ENCODE results near the gene IL1RAP.
A peak's percentile ranks its signal among the peaks of the same experiment; 100 is the strongest.

IL1RAP gene

DNA sequence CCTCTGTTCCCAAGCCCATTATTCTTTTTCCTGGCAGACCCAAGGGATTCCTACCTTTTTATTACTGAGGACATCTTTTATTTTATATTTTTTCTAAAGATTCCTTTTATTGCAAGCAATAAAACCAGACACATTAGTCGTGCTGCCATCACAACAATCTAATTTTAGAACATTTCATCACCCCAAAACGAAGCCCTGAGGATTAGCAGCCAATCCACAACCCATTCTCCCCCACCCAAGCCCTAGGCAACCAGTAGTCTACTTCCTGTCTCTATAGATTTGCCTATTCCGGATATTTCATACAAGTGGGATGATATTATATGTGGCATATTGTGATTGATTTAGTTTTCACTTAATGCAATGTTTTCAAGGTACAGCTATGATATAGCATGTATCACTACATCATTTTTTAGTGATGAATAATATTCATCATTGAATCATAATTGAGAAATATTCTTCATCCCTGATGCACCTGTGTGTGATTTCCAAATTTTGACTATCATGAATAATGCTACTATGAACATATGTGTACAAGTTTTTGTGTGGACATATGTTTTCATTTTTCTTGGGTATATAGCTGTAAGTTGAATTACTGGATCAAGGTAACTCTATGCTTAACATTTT is 65.7 kb downstream of the IL1RAP start:
- no peak for DNase-seq (ENCODE audit: low spot score)

DNA sequence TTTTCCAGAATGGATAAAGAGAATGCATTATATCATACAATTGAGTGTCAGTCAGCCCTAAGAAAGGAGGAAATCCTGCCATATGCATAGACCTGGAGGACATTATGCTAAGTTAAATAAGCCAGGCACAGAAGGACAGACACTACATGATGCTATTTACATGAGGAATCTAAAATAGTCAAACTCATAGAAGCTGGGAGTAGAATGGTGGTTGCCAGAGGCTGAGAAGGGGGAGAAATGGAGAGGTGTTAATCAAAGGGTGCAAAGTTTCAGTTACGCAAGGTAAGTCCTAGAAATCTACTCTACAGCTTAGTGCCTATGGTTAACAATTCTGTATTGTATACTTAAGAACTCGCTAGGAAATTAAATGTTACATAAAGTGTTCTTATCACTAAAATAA is 66.5 kb downstream of the IL1RAP start:
- DNase-seq (ENCODE audit: low spot score), result no peak

DNA sequence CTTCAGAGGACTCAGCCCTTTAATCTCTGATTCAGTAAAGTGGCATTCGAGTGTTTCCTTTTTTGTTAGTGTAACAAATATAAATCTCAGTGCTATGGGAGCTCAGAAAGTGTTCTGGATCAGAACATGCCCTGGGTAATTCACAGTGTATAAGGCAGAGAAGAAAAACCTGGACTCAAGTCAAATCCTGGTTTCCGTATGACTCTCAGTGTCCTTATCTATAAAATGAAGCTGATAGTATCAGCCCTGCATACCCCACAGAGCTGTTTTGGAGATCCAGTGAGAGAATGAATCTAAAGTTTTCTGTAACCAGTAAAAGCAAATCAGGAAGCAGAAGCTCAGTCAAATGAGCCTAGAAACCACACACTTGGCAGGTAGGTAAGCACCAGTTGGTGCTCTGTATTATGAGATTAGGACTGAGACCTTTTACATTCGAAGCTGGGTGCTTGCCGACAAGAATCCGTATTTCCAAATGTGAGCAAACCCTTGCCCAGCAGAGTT is 67.2 kb downstream of the IL1RAP start:
- DNase-seq (ENCODE audit: low spot score), result no peak

DNA sequence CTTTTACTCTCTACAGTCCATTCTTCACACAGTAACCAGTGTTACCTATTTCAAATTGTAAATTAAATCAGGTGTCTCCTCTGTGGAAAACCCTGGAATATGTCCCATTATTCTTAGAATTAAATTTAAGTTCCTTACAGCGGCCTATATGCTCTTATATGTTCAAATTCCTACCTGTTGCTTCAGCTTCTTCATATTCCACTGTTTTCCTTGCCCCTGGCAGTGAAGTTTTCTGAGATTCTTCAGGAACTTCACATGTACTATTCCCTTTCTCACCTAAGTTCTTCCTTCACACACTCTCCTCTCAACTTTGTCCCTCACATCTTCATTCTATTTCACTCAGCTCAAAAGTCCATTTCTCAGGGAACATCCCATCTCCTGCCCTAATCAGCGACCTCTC is 68.8 kb downstream of the IL1RAP start:
- no peak for DNase-seq (ENCODE audit: low spot score)

DNA sequence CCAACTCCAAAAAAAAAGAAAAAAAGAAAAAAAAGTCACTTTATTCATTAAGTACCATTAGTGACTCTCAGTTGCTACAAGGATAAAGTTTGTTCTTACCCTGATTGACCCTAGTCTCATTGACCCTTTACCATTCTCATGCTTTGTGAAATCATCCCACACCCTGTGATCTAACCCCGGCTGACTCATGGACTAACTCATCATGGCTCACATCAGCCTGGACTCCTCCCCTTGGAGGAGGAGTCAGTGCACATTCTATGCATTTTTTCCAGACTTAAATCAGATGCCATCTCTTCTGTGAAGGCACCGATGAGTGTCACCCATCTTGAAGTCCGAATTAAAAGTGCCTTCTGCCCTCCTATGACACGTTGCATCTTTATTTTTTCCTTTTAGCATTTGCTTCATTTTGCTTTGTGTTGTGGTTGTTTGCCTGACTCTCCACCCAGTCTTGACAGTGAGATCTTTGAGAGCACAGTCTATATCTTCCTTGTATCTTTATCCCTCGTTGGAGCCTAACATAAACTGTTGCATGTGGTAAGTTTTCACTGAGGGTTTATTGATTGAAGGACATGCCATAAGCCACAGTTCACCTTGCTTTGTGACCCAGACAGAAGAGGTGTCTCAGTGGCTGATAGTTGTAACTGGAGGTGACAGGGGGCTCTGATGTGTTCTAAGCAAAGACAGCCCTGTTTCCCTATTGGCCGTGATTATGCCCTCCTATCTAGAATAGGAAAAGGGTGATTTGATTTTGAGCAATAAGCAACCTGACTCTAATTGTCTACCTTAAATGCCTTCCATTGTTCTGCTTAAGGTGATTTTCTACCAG is 72.1 kb downstream of the IL1RAP start:
- DNase-seq (ENCODE audit: low spot score), result peak; percentile 61

DNA sequence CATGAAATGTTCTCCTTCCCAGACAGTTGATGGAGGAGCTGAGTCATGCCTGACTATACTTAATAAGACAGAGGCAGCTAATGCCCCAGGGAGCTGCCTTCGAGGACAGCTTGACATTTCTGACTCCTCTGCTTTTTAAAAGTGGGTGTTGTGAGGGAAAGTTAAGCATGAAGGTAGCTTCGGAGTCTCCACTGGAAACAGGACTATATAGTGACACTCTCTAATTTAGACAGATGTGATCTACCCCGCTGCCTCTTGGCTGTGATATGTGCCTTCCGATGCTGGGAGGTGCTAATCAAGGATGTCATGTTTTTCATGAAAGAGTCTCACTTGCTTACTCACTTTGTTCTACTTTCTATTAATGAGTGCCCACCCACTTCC is 72.7 kb downstream of the IL1RAP start:
- peak; percentile 42 for DNase-seq (ENCODE audit: low spot score)

DNA sequence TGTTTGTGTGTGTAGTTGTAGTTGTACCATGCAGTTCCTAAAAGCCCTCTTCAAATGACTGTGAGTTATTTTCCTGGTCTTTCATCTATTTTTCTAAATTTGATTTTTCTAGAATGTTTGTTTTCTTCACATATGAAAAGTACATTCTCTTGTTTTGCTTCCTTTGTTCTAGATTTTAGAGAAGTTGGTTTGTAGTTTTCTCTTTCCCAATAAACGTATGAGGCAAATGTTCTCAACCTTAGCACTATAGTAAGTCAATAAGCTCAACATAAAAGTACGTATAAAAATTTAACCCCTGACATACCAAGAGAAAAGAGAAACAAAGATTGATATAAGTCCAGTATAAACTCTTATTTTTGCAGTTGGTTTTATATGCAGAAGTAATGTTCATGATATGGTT is 74.7 kb downstream of the IL1RAP start:
- DNase-seq (ENCODE audit: low spot score), result no peak

DNA sequence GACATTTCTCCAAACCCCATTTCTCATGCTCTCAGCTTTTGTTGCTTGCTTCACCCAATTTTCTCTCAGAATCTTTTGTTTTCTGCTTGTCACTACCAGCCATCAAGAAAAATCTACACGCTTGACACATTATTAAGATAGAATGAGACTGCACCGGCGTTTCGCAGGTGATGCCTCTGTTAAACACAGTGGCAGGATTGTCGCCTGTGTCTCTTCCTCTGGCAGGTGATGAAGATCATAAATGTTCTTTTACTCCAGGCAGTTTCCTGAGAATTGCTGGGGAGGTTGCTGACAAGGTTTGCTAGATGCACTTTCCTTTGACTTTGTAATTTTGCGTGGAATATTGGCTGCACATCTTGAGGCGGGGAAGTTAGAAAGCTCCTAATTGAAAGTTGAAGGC is 75.4 kb downstream of the IL1RAP start:
- DNase-seq (ENCODE audit: low spot score), result no peak

DNA sequence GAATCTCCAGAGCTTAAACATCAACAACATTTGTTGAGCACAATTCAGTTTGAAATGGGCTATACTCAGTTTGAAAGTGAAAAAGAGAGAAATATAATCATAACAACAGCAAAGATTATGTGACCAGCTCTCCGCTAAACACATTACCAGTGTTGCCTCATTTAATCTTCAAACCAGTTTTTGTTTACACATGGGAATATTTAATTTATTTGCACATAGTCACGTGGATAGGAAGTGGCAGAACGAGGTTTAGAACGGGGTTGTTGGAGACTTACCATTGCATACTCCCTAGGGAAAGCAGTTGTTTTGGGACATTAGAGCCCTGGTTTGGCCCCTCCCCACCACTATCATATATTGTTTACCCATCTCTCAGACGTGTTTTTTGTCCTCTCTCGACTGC is 77.2 kb downstream of the IL1RAP start:
- no peak for DNase-seq (ENCODE audit: low spot score)

DNA sequence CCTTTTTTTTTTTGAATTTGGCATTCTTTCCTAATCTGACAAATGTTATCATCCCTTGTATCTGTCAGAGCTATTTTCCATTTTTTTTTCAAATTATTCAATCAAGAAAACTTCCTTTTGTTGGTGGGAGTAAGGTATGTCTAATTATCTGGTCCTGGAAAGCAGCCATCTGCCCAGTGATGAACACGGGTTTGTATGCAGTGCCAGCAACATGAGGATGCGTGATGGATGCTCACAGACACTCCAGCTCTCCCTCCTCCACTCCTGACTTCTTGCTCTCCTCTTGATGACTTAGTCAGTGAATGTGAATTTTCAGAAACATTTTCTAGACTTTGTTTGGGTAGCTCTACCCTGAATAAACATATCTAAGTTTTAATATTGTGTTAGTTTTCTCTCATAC is 79.2 kb downstream of the IL1RAP start:
- no peak for DNase-seq (ENCODE audit: low spot score)

DNA sequence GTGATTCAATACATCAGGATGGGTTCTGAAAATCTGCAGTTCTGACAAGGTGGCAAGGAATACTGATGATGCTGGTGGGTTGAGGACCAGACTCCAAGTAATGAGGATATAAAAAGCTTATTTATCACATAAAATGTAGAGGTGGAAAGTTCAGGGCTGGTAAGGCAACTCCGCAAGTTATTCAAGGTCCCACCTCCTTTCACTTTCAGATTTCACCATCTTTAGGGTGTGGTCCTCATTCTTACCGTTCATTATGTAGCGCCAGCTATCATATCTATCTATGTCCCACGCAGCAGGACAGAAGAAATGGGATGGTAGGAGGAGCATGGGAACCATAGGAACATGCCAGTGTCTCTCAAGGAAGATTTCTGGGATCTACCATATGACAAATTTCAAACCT is 80.3 kb downstream of the IL1RAP start:
- no peak for DNase-seq (ENCODE audit: low spot score)

DNA sequence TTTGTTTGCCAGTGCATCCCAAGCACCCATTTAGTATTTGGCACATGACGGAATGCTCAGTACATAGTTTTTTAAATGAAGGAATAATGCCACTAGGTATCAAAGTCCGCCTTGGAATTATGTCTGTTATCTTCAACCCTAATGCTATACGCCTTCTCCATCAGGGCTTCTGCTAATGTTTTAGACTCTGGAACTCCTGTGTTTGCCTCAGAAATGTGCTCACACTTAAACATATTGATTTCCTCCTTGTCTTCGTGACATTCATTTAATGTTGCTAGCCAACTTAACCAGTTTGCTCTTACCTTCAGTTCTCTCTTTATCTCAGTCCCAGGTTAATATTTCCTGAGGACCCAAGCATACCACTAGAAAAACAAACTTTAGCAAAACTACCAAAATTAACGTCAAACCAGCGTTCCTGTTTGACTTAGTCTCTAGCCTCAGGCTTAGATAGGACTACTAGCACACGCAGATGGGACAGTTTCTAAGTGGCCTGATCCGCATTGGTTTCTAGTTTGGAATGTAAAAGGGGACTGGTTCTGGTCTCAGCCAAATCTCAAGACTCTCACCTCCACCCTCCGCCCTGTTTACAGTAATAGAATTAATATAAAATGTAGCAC is 81.4 kb downstream of the IL1RAP start:
- no peak for DNase-seq (ENCODE audit: low spot score)

DNA sequence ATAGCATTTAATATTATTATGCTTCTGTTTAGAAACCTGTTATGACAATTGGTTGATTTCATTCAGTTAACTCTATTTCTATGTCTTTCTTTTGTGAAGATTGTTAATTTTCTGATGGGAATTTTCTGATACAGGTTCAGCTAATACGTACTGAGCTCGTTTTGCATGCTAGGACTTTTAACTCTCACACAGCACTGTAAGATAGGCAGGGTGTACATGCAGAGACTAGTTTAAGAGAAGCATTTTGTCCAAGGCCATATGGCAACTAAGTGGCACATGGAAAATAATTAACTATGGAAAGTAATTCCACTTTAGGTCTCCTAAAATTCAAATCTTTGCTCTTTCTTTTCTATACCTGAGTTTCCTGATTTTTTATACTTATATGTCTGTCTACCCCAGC is 81.9 kb downstream of the IL1RAP start:
- DNase-seq (ENCODE audit: low spot score), result no peak

DNA sequence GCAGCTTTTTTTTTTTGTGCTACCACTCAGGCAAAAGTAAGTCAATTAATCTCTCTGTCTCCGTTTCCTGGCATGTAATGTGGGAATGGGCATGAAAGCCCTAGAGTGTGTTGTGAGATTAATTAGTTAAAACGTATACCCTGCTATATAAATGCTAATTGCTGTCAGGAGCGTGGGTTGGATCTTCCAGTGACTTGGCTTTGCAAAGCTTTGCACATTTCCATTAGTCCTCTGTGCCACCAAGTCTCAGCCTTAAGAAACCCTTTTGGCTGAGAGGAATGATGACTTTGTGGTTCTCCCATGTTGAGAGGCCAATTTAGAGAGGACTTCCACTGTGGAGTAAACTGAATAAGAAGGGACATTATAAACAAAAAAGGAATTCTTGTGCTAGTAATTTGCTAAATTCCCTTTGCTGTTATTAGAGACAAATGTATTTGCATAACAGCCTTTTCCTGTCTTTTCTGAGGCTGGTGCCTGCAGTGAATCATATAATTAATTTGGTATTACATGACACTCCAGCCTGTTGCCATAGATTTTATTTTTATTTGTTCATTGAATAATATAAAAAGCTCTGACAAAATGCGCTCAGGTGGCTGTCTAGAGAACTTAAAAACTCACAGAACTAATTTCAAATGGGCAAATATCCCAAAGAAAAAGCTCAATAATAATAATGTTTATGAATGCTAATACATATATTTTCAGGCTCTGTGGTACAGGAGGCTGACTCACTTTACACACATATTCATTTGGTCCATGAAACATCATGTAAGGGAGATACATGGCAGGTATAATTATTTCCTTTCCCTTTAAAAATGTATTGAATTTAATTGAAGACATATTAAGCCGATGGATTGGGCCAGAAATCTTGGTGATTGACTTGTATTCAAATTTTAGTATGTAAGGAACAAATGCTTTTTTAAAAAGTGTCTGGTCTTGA is 82.7 kb downstream of the IL1RAP start:
- DNase-seq (ENCODE audit: low spot score), result no peak

DNA sequence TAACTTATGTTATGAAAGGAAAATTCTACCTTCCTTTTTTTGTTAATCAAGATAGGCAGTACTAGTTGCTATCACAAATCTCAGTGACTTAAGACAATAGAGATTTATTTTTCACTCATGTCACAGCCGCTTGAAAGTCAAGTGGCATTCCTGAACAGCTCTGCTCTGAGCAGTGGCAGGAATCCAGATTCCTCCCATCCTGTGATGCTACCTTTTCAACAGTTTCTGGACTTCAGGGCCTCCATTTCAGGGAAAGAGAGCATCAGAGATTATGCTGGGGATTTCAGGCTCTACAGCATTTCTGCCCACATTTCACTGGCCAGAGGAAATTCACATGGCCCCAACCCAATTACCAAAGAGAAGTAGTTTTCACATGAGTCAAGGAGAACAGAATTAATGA is 83.4 kb downstream of the IL1RAP start:
- DNase-seq (ENCODE audit: low spot score), result no peak

DNA sequence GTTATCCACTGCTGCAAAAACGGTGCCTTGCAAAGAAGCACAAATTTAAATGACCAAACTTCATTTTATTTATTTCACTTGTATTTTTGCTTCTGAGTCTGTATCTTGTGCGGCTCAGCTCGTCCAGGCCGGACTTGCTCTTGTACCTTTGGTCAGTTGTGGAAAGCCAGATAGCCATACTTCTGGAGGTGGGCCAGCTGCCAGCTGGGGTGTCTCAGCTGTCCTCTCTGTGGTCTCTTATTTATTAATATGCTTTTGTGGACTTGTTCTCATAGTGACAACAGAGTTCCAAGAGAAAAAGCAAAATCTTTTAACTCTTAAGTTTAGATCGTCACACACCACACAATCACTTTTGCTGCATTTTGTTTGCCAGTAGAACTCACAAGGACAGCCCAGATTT is 87.7 kb downstream of the IL1RAP start:
- no peak for DNase-seq (ENCODE audit: low spot score)

DNA sequence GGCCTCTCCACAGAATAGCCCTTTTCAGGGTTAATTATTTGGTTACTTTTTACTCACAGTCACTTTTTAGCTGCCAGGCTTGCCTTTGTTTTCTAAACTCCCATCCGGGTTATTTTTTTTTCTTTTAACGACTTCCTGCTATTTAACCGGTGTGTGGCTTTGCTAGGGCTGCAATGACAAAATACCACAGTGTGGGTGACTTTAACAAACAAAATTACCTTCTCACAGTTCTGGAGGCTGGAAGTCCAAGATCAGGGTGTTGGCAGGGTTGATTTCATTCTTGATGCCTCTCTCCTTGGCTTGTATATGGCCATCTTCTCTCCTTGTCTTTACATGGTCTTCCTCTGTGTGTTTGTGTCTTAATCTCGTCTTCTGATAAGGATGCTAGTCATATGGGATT is 91.5 kb downstream of the IL1RAP start:
- no peak for DNase-seq (ENCODE audit: low spot score)

DNA sequence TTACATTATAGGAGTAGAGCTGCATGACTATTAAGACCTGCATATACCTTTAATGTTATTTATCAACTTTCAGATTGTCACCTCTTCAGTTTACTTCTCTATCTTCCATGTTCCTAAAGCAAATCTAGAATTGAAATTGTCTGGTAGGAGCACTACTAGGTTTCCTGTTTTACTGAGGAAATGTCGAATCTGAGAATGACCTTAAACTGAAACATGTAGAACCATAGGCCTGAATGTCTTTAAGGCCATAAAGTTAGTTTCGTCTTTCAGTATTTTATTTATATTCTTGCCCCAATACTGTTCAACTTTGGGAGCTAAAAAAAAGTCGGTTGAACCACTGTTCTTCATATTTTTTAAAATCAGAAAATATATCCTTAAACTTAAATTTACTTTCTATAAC is 92.7 kb downstream of the IL1RAP start:
- no peak for DNase-seq (ENCODE audit: low spot score)

DNA sequence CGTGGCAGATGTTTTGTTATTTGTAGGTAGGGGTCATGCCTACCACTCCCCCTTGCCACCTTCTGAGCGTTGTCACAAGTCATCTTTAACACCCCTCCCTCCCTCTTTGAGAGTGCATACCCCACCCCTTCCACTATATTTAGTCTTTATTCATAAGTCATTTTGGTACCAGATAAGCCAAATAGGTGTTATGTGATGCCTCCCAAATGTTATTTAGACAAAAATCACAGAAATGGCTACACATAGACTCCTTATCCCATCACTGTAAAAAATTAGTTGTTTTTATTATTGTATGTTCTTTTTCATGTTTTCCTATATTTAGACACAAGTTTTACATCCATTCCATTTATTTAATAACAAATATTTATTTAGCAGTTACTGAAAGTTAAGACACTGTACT is 93.1 kb downstream of the IL1RAP start:
- no peak for DNase-seq (ENCODE audit: low spot score)

DNA sequence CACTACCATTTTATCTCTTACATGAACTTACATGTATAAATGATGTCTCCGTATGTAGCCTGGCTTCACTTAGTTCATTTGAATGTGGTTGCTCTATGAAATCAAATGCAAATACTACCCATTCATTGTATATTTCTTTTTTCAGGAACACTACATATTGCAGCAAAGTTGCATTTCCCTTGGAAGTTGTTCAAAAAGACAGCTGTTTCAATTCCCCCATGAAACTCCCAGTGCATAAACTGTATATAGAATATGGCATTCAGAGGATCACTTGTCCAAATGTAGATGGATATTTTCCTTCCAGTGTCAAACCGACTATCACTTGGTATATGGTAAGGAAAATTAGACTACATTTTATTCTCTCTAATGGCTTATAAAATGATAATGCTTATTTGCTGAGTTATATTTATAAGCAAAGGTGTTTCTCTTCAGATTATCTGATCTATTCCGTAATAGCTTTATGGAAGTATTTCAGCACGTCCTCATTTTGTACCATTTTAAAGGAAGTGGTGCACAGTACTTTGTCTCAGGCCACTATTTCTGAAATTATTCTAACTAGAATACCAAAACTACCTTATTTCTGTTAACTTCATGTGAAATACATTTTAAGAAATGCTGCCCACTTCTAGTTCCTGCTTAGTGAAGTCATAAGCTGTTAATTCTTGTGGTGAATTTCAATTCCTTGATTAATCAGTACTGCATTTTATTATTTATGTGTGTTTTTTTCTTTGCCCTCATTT is 95.1 kb downstream of the IL1RAP start:
- DNase-seq (ENCODE audit: low spot score), result no peak

DNA sequence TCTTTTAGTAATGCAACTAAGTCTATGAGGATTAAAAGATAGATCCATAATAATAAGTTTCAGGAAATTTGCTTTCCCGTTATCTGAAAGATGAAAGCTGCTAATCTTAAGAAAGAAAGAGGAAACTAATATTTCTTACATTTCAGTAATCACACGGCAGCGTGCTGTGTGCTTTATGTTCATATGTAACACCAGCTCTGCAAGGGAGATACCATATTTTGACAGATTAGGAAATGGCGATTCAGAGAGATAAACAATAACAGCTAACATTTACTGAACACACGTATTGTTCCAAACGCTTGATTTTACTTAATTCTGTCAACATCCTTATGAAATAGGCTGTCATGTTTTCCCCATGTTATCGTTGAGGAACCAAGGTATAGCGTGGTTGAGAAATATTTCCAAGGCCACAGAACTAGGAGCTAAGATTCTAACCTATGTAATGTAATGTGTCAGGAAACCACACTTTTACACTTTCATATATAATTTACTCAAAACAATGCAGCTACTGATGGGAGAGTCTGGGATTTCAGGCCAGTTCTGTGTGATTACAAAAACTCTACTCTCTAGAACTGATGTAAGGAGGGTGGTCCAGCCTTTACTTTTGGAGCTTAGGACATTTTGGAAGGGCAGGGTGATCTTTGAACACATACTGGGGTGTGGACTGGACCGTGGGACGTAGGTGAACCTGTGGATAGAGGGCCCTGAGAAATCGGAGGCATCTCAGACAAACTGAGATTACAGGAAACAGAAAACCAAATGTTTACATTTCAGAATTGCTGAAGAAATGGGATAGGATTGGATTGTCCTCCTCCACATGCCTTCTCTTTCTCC is 100.6 kb downstream of the IL1RAP start:
- DNase-seq (ENCODE audit: low spot score), result no peak

Data from kidney capillary endothelial cell (primary cell).